ENCODE data around the gene LRGUK. TPM values are rescaled to one million over a fixed set of nuclear protein-coding genes. Genes with fewer than 3 reads are reported as not detected.

Gene LRGUK
- total RNA-seq, 1 experiment from 2014 or later, result 0.19 TPM

DNA sequence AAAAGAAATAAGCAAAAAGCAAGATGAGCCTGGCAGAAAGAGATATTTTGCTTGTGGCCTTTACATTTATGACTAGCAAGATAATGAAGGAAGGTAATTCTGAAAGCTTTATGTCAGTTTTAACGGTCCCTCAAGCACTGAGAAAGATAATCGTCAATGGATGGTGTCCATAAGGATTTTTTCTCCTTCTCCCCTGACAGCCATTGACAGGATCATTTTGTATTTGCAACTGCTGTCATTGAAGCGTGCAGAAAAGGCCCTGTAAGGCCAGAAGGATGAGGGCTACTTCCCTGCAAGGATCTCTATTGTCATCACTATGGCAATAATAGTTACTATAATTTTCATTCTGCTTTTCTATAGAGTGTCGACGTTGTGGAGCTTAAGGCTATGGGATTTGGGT is 994 bp upstream of the LRGUK start:
- no peak for DNase-seq (ENCODE audit: unreplicated experiment)
- no peak overlapping the region for H3K27ac Mint-ChIP-seq (ENCODE audit: low read depth, unreplicated experiment)
- H3K36me3 Mint-ChIP-seq (ENCODE audit: insufficient read depth, unreplicated experiment), result no peaks in the 10 kb centered on the region
- H3K4me1 Mint-ChIP-seq (ENCODE audit: insufficient read depth, unreplicated experiment), result peaks cover 11% of the 10 kb centered on the region
- CTCF ChIA-PET, result interaction anchor here (1.7 to 3.2 kb wide), 2 partner anchors 15 to 24 kb away, joined by 6 to 23 read pairs; no protein-coding TSS in a partner anchor
- no peaks in the 10 kb centered on the region for H3K9me3 Mint-ChIP-seq (ENCODE audit: unreplicated experiment)
- TF ChIP-seq, protein P1, sequence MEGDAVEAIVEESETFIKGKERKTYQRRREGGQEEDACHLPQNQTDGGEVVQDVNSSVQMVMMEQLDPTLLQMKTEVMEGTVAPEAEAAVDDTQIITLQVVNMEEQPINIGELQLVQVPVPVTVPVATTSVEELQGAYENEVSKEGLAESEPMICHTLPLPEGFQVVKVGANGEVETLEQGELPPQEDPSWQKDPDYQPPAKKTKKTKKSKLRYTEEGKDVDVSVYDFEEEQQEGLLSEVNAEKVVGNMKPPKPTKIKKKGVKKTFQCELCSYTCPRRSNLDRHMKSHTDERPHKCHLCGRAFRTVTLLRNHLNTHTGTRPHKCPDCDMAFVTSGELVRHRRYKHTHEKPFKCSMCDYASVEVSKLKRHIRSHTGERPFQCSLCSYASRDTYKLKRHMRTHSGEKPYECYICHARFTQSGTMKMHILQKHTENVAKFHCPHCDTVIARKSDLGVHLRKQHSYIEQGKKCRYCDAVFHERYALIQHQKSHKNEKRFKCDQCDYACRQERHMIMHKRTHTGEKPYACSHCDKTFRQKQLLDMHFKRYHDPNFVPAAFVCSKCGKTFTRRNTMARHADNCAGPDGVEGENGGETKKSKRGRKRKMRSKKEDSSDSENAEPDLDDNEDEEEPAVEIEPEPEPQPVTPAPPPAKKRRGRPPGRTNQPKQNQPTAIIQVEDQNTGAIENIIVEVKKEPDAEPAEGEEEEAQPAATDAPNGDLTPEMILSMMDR (IDR thresholded peaks at IDR 0.05; ENCODE audit: unreplicated experiment), result no peak
- peaks cover 64% of the 10 kb centered on the region for H3K27me3 Mint-ChIP-seq (ENCODE audit: insufficient read depth, unreplicated experiment)
- intact Hi-C loops (cut with micrococcal nuclease), result no loop called here
- POLR2A ChIA-PET, result interaction anchor here (1.0 kb wide), 1 partner anchor 63 kb away, joined by 3 read pairs; no protein-coding TSS in a partner anchor
- no TSS peak for BruUV-seq (replicated peaks)
- no peak overlapping the region for H3K4me3 Mint-ChIP-seq (ENCODE audit: unreplicated experiment)

DNA sequence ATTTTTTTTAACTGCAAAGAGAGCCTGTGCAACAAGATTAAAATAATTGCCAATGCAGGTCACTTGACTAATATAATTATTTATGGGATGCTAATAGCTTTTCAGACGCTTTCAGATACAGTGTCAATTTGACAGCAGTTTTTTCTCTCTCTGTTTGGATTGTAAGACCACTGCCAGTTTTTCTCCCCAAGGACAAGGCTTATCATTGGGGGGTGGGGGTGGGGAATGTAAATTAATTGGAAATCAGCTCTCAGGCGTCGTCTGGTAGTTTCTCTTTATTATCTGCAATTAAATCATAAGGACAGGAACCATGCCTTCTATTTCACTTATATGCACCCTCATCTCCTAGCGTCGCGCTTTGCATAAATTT is 559 bp upstream of the LRGUK start:
- H3K36me3 Mint-ChIP-seq (ENCODE audit: insufficient read depth, unreplicated experiment), result no peaks in the 10 kb centered on the region
- peaks cover 11% of the 10 kb centered on the region for H3K4me1 Mint-ChIP-seq (ENCODE audit: insufficient read depth, unreplicated experiment)
- no peak for DNase-seq (ENCODE audit: unreplicated experiment)
- no peak overlapping the region for H3K27ac Mint-ChIP-seq (ENCODE audit: low read depth, unreplicated experiment)
- BruUV-seq (replicated peaks), result no TSS peak
- peak overlapping the region; percentile 74 for H3K4me3 Mint-ChIP-seq (ENCODE audit: unreplicated experiment)
- TF ChIP-seq, protein P1 (IDR thresholded peaks at IDR 0.05; ENCODE audit: unreplicated experiment), result no peak
- peaks cover 64% of the 10 kb centered on the region for H3K27me3 Mint-ChIP-seq (ENCODE audit: insufficient read depth, unreplicated experiment)
- ChIA-PET CTCF (interaction anchor here (1.7 to 3.2 kb wide), 2 partner anchors 14 to 24 kb away, joined by 6 to 23 read pairs; no protein-coding TSS in a partner anchor), POLR2A (interaction anchor here (1.0 kb wide), 1 partner anchor 62 kb away, joined by 3 read pairs; no protein-coding TSS in a partner anchor)
- H3K9me3 Mint-ChIP-seq (ENCODE audit: unreplicated experiment), result no peaks in the 10 kb centered on the region
- intact Hi-C loops (cut with micrococcal nuclease), result no loop called here

DNA sequence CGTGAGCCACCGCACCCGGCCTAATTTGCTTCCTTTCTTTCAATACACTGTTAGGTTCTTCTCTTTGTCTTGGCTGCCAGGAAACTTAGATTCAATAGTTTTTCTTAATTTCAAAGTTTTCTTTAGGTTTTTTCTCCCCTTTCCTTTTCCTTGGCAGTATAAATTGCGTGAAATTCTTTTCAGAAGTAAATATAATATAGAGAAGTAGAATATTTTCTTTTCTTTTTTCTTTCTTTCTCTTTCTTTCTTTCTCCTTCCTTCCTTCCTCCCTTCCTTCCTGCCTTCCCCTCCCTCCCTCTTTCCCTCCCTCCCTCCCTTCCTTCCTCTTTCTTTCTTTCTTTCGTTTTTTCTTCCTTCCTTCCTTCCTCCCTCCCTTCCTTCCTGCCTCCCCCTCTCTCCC is 1.7 kb downstream of the LRGUK start:
- intact Hi-C loops (cut with micrococcal nuclease), result no loop called here
- no peak overlapping the region for H3K27ac Mint-ChIP-seq (ENCODE audit: low read depth, unreplicated experiment)
- no peaks in the 10 kb centered on the region for H3K36me3 Mint-ChIP-seq (ENCODE audit: insufficient read depth, unreplicated experiment)
- ChIA-PET CTCF (interaction anchor here (3.2 kb wide), 1 partner anchor 12 kb away, joined by 23 read pairs; no protein-coding TSS in a partner anchor), POLR2A (no interaction called here)
- no peak for DNase-seq (ENCODE audit: unreplicated experiment)
- peaks cover 68% of the 10 kb centered on the region for H3K27me3 Mint-ChIP-seq (ENCODE audit: insufficient read depth, unreplicated experiment)
- no TSS peak for BruUV-seq (replicated peaks)
- no peaks in the 10 kb centered on the region for H3K9me3 Mint-ChIP-seq (ENCODE audit: unreplicated experiment)
- peaks cover 11% of the 10 kb centered on the region for H3K4me1 Mint-ChIP-seq (ENCODE audit: insufficient read depth, unreplicated experiment)
- H3K4me3 Mint-ChIP-seq (ENCODE audit: unreplicated experiment), result peak overlapping the region; percentile 74
- TF ChIP-seq, protein P1 (IDR thresholded peaks at IDR 0.05; ENCODE audit: unreplicated experiment), result no peak

DNA sequence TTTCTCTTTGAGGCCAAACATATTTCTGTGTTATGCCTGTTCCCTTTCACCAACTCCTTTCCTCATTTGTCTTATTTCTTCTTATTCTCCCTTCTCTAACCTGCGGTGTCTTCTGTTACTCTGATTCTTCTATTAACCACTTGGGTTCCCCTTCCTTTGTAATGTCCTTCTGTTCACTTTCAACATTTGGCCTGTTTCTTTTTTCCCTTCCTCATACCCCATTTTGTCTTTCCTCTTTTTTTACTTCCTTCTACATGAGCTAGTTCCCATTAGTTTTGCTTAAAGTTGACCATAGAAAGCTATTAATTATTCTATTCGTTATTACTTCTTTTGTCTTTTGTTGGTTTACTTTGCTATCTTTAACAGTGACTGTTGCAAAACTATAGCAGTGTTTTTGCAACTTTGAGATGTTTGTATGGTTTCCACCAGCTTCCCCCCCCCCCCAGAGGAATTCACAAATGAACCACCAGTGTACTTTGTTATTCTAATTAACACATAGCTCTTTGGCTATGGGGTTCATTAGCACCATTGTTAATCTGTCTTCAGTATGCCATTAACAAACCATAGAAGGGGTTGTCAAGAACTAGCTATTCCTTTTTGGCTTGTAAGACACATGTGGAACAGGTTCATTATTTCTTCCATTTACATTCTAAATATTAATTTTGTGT is 2.9 kb downstream of the LRGUK start:
- POLR2A ChIA-PET, result interaction anchor here (0.8 kb wide), 1 partner anchor 235 kb away, joined by 5 read pairs; no protein-coding TSS in a partner anchor
- H3K4me1 Mint-ChIP-seq (ENCODE audit: insufficient read depth, unreplicated experiment), result peaks cover 11% of the 10 kb centered on the region

More for the DNA sequence above, 2.9 kb downstream of the LRGUK start:
- CTCF ChIA-PET, result interaction anchor here (0.6 to 1.6 kb wide), 2 partner anchors 11 to 94 kb away, joined by 3 to 6 read pairs; no protein-coding TSS in a partner anchor
- no TSS peak for BruUV-seq (replicated peaks)
- no peaks in the 10 kb centered on the region for H3K9me3 Mint-ChIP-seq (ENCODE audit: unreplicated experiment)
- DNase-seq (ENCODE audit: unreplicated experiment), result no peak
- peaks cover 66% of the 10 kb centered on the region for H3K27me3 Mint-ChIP-seq (ENCODE audit: insufficient read depth, unreplicated experiment)
- TF ChIP-seq, protein P1 (IDR thresholded peaks at IDR 0.05; ENCODE audit: unreplicated experiment), result no peak
- H3K4me3 Mint-ChIP-seq (ENCODE audit: unreplicated experiment), result no peak overlapping the region
- no peaks in the 10 kb centered on the region for H3K36me3 Mint-ChIP-seq (ENCODE audit: insufficient read depth, unreplicated experiment)
- H3K27ac Mint-ChIP-seq (ENCODE audit: low read depth, unreplicated experiment), result no peak overlapping the region
- intact Hi-C loops (cut with micrococcal nuclease), result no loop called here
